Neural progenitor cell (in vitro differentiated cells): ENCODE data around the gene PQBP1.

ENCODE experiments used
- EZH2 ChIP-seq: fragments of 200-600 bp; sonication (generic); IDR thresholded peaks from 2 replicates; pipeline ENCODE4 v1.6.1; 2017; ENCODE audit warnings: antibody characterized with exemption, mild to moderate bottlenecking, moderate library complexity
- TF ChIP-seq, protein P1 (sequence below): fragments of 200-600 bp; sonication (generic); IDR thresholded peaks from 2 replicates; pipeline ENCODE4 v1.5.1; 2017; ENCODE audit warnings: antibody characterized with exemption, mild to moderate bottlenecking

DNA sequence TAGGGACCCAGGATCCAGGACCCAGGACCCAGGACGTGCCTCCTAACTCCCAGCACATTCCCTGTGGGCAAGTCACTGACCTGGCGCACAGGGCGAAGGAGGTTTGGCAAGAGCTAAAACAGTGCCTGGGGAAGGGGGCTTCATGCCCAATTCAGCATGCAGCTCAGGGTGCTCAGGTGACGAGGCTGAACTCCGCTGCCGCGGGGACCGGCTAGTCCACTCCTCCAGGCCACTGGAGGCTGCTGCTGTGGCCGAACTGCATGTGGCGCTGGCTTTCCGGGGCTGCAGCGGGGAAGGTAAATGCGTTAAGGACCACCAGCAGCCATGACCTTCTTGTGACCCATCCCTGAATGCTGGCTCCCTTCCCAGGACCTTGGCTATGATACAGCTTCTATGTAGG, 26.0 kb downstream of the PQBP1 start:
- TF ChIP-seq, protein P1, sequence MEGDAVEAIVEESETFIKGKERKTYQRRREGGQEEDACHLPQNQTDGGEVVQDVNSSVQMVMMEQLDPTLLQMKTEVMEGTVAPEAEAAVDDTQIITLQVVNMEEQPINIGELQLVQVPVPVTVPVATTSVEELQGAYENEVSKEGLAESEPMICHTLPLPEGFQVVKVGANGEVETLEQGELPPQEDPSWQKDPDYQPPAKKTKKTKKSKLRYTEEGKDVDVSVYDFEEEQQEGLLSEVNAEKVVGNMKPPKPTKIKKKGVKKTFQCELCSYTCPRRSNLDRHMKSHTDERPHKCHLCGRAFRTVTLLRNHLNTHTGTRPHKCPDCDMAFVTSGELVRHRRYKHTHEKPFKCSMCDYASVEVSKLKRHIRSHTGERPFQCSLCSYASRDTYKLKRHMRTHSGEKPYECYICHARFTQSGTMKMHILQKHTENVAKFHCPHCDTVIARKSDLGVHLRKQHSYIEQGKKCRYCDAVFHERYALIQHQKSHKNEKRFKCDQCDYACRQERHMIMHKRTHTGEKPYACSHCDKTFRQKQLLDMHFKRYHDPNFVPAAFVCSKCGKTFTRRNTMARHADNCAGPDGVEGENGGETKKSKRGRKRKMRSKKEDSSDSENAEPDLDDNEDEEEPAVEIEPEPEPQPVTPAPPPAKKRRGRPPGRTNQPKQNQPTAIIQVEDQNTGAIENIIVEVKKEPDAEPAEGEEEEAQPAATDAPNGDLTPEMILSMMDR, result no peak
- TF ChIP-seq EZH2, result no peak
